Measurements from ENCODE around the gene TMTC1. TPM values are rescaled to one million over a fixed set of nuclear protein-coding genes. Genes with fewer than 3 reads are reported as not detected.
"Not testable (repeated sequence)": the region's sequence is repeated elsewhere in the genome, so short reads cannot be mapped to it uniquely, and the experiment has no call there.

Gene TMTC1
- total and polyA plus RNA-seq, 2 experiments from 2014 or later: 6.8 to 14.0 TPM

DNA sequence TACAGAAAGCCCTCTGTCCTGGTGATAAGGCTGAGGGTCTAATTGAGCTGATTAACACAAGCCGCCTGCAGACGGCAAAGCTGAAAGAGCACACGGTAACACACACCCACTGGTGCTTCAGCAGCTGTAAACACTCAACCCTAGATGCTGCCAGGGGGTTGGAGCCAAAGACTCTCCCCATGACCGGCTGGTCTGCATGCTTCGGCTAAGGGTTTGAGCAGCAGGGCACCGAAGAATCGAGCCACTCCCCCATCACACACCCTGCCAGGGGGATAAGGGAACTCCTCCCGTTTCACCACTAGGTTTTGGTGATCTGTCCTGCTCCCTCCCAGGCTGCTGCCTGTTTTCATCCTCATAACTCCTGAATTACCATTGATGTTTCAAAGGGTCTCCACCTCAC, 145.2 kb downstream of the TMTC1 start:
- Histone ChIP-seq H3K36me3 (replicated peaks; ENCODE audit: insufficient read depth, low read depth) (no peaks in the 10 kb centered on the region), H3K4me1 (ENCODE audit: insufficient read depth) (peaks cover 5% of the 10 kb centered on the region), H3K9me3 (ENCODE audit: low read depth) (no peaks in the 10 kb centered on the region), H3K27ac (no peak overlapping the region), H3K79me2 (no peaks in the 10 kb centered on the region), H4K20me1 (ENCODE audit: insufficient read depth, poor library complexity, severe bottlenecking) (no peaks in the 10 kb centered on the region), H3K4me3 (no peak overlapping the region), H2AFZ (no peak overlapping the region), H3K9me2 (replicated peaks; ENCODE audit: insufficient read depth) (no peaks in the 10 kb centered on the region), H3K27me3 (no peaks in the 10 kb centered on the region), H3K4me2 (no peak overlapping the region)
- 78% methylated on average over 8 of the region's 8 CpGs for WGBS (ENCODE audit: low lambda C conversion rate, missing lambda C conversion rate)
- TF ChIP-seq EZH2 (IDR thresholded peaks at IDR 0.05; ENCODE audit: borderline replicate concordance) (no peak), EZH2phosphoT487 (IDR thresholded peaks at IDR 0.05; ENCODE audit: low read depth, severe bottlenecking, unreplicated experiment) (no peak)
- TF ChIP-seq, protein P1, sequence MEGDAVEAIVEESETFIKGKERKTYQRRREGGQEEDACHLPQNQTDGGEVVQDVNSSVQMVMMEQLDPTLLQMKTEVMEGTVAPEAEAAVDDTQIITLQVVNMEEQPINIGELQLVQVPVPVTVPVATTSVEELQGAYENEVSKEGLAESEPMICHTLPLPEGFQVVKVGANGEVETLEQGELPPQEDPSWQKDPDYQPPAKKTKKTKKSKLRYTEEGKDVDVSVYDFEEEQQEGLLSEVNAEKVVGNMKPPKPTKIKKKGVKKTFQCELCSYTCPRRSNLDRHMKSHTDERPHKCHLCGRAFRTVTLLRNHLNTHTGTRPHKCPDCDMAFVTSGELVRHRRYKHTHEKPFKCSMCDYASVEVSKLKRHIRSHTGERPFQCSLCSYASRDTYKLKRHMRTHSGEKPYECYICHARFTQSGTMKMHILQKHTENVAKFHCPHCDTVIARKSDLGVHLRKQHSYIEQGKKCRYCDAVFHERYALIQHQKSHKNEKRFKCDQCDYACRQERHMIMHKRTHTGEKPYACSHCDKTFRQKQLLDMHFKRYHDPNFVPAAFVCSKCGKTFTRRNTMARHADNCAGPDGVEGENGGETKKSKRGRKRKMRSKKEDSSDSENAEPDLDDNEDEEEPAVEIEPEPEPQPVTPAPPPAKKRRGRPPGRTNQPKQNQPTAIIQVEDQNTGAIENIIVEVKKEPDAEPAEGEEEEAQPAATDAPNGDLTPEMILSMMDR (IDR thresholded peaks at IDR 0.05; ENCODE audit: poor library complexity): no peak
- no peak for DNase-seq (ENCODE audit: low spot score)

DNA sequence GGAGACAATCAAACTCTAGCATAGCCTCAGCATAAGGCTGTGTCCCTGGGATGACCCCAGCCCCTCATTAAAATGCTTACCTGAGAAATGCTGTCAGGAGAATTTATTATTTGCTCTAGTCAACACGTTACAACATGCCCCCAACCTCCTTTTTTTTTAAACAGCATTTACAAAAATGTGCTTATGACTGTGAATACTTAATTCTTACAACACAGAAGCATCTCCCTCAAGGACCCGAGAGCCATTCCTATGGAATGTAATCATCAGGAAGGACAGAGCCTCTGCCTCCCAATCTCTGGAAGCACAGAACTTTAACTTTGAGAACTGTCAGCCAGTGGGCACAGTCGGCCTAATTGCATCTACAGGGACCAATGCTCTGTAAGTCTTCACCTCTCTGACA, 149.7 kb downstream of the TMTC1 start:
- no peaks in the 10 kb centered on the region for H3K79me2 ChIP-seq
- no peak for DNase-seq (ENCODE audit: low spot score)
- no peak overlapping the region for H3K4me3 ChIP-seq
- no peaks in the 10 kb centered on the region for H3K36me3 ChIP-seq (replicated peaks; ENCODE audit: insufficient read depth, low read depth)
- no peaks in the 10 kb centered on the region for H3K9me3 ChIP-seq (ENCODE audit: low read depth)
- no peak overlapping the region for H3K4me2 ChIP-seq
- no peak overlapping the region for H3K27ac ChIP-seq
- no peaks in the 10 kb centered on the region for H3K4me1 ChIP-seq (ENCODE audit: insufficient read depth)
- no peaks in the 10 kb centered on the region for H3K27me3 ChIP-seq
- TF ChIP-seq EZH2 (IDR thresholded peaks at IDR 0.05; ENCODE audit: borderline replicate concordance) (no peak), EZH2phosphoT487 (IDR thresholded peaks at IDR 0.05; ENCODE audit: low read depth, severe bottlenecking, unreplicated experiment) (no peak)
- TF ChIP-seq, protein P1 (IDR thresholded peaks at IDR 0.05; ENCODE audit: poor library complexity): no peak
- 46% methylated on average over 3 of the region's 3 CpGs for WGBS (ENCODE audit: low lambda C conversion rate, missing lambda C conversion rate)
- H3K9me2 ChIP-seq (replicated peaks; ENCODE audit: insufficient read depth): no peaks in the 10 kb centered on the region
- H2AFZ ChIP-seq: no peak overlapping the region
- no peaks in the 10 kb centered on the region for H4K20me1 ChIP-seq (ENCODE audit: insufficient read depth, poor library complexity, severe bottlenecking)

DNA sequence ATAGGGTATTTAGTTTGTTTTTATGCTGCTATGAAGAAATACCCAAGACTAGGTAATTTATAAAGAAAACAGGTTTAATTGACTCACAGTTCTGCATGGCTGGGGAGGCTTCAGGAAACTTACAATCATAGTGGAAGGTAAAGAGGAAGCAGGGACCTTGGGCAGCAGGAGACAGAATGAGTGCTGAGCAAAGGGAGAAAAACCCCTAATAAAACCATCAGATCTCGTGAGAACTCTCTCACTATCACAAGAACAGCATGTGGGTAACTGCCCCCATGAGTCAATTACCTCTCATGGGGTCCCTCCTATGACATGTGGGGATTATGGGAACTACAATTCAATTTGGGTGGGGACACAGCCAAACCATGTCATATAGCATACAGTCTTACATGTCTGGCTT, 153.6 kb downstream of the TMTC1 start:
- not testable (repeated sequence) for H3K9me2 ChIP-seq (replicated peaks; ENCODE audit: insufficient read depth); H3K27ac ChIP-seq; H3K4me2 ChIP-seq; H4K20me1 ChIP-seq (ENCODE audit: insufficient read depth, poor library complexity, severe bottlenecking); H3K36me3 ChIP-seq (replicated peaks; ENCODE audit: insufficient read depth, low read depth); DNase-seq (ENCODE audit: low spot score); H3K27me3 ChIP-seq; H3K4me1 ChIP-seq (ENCODE audit: insufficient read depth); H3K79me2 ChIP-seq; H3K4me3 ChIP-seq; H2AFZ ChIP-seq; H3K9me3 ChIP-seq (ENCODE audit: low read depth)
- WGBS (ENCODE audit: low lambda C conversion rate, missing lambda C conversion rate): 71% methylated on average over 1 of the region's 1 CpG

DNA sequence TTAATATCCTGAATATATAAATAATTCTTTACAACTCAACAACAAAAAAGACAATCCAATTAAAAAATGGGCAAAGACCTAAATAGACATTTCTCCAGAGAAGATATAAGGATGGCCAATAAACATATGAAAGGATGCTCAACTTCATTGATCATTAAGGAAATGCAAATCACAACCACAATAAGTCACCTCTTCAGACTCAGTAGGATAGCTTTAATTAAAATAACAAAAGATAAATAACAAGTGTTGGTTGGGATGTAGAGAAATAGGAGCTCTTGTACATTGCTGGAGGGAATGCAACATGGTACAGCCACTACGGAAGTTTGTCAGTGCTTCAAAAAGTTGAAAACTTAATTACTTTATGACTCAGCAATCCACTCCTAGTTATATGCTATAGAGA, 156.5 kb downstream of the TMTC1 start:
- Histone ChIP-seq H3K27ac (no peak overlapping the region), H3K4me3 (no peak overlapping the region), H3K36me3 (replicated peaks; ENCODE audit: insufficient read depth, low read depth) (no peaks in the 10 kb centered on the region), H3K4me1 (ENCODE audit: insufficient read depth) (peaks cover 8% of the 10 kb centered on the region), H3K9me2 (replicated peaks; ENCODE audit: insufficient read depth) (no peaks in the 10 kb centered on the region), H3K9me3 (ENCODE audit: low read depth) (no peaks in the 10 kb centered on the region), H2AFZ (no peak overlapping the region), H4K20me1 (ENCODE audit: insufficient read depth, poor library complexity, severe bottlenecking) (no peaks in the 10 kb centered on the region), H3K79me2 (no peaks in the 10 kb centered on the region), H3K27me3 (no peaks in the 10 kb centered on the region), H3K4me2 (no peak overlapping the region)
- WGBS (ENCODE audit: low lambda C conversion rate, missing lambda C conversion rate): 82% methylated on average over 1 of the region's 1 CpG
- no peak for TF ChIP-seq EZH2phosphoT487 (IDR thresholded peaks at IDR 0.05; ENCODE audit: low read depth, severe bottlenecking, unreplicated experiment)
- TF ChIP-seq, protein P1 (IDR thresholded peaks at IDR 0.05; ENCODE audit: poor library complexity): no peak
- no peak for TF ChIP-seq EZH2 (IDR thresholded peaks at IDR 0.05; ENCODE audit: borderline replicate concordance)
- no peak for DNase-seq (ENCODE audit: low spot score)

Data from hepatocyte (in vitro differentiated cells).